IMR-90 (cell line): Measurements from ENCODE around the gene DENND1A. TPM values are rescaled to one million over a fixed set of nuclear protein-coding genes. Genes with fewer than 3 reads are reported as not detected.

Experiments used
- ATAC-seq: fragments of 200-7000 bp; cut with Tn5 transposase; 2 replicates; pipeline ENCODE4 v1.9.1; 2020; ENCODE audit warnings: low read depth, mild to moderate bottlenecking, moderate library complexity
- BruUV-seq: library from RNA; stranded (reverse); fragments of 400-500 nt; replicated peaks from 2 replicates; lab custom pipeline; 2021; lab: Mats Ljungman, UMichigan
- CTCF ChIA-PET: fragments of 300-600 bp; formaldehyde crosslinking; extraction: SDS; loops from one replicate; lab custom pipeline; 2021; ENCODE audit warnings: antibody characterized with exemption; lab: Yijun Ruan, JAX
- POLR2A ChIA-PET: fragments of 300-600 bp; sonication (Branson Sonifier 250); formaldehyde crosslinking; loops from one replicate; lab custom pipeline; 2022; ENCODE audit warnings: antibody characterized with exemption; ENCODE audit not compliant: unreplicated experiment; lab: Charles Lee
- DNase-seq: peaks from one replicate; pipeline ENCODE4 v3.0.0; 2013
- H2AFZ ChIP-seq: replicated peaks from 2 replicates; pipeline ENCODE3; 2013; ENCODE audit warnings: low read length, mild to moderate bottlenecking; ENCODE audit not compliant: poor library complexity
- H2AK5ac ChIP-seq: 2 replicates; pipeline ENCODE4 v1.6.1; 2013; ENCODE audit warnings: low read depth, low read length, inconsistent platforms
- H2AK9ac ChIP-seq: replicated peaks from 2 replicates; pipeline ENCODE3; 2013; ENCODE audit warnings: mild to moderate bottlenecking, low read depth, low read length, moderate library complexity; ENCODE audit not compliant: poor library complexity
- H2BK120ac ChIP-seq: 2 replicates; pipeline ENCODE4 v1.6.1; 2013; ENCODE audit warnings: low read depth, low read length, inconsistent platforms
- H2BK15ac ChIP-seq: 3 replicates; pipeline ENCODE4 v1.6.1; 2013; ENCODE audit warnings: low read depth, low read length, inconsistent platforms
- H2BK20ac ChIP-seq: 2 replicates; pipeline ENCODE4 v1.6.1; 2013; ENCODE audit warnings: low read depth, mild to moderate bottlenecking, inconsistent platforms, low read length, moderate library complexity
- H2BK5ac ChIP-seq: 2 replicates; pipeline ENCODE4 v1.6.1; 2013; ENCODE audit warnings: mild to moderate bottlenecking, low read depth, low read length, inconsistent platforms; ENCODE audit not compliant: poor library complexity, severe bottlenecking
- H3K14ac ChIP-seq: replicated peaks from 2 replicates; pipeline ENCODE4 v1.6.1; 2013; ENCODE audit warnings: low read depth, low read length, inconsistent platforms
- H3K18ac ChIP-seq: 2 replicates; pipeline ENCODE4 v1.6.1; 2013; ENCODE audit warnings: low read depth, low read length, control low read depth
- H3K23ac ChIP-seq: 2 replicates; pipeline ENCODE4 v1.6.1; 2013; ENCODE audit warnings: low read depth, low read length, inconsistent platforms
- H3K27ac ChIP-seq: 2 replicates; pipeline ENCODE4 v1.5.1; 2013; ENCODE audit warnings: mild to moderate bottlenecking, control low read depth, low read length; ENCODE audit not compliant: insufficient read depth
- H3K27me3 ChIP-seq: 2 replicates; pipeline ENCODE4 v1.6.1; 2013; ENCODE audit warnings: low read length; ENCODE audit not compliant: control insufficient read depth, insufficient read depth
- H3K36me3 ChIP-seq: 2 replicates; pipeline ENCODE4 v1.6.1; 2013; ENCODE audit warnings: low read length, mixed read lengths; ENCODE audit not compliant: control insufficient read depth, insufficient read depth
- H3K4ac ChIP-seq: 2 replicates; pipeline ENCODE4 v1.6.1; 2013; ENCODE audit warnings: low read depth, low read length, inconsistent platforms
- H3K4me1 ChIP-seq: 2 replicates; pipeline ENCODE4 v1.6.1; 2013; ENCODE audit warnings: low read length, mixed read lengths; ENCODE audit not compliant: control insufficient read depth, insufficient read depth
- H3K4me2 ChIP-seq: 2 replicates; pipeline ENCODE4 v1.6.1; 2013; ENCODE audit warnings: low read depth, mild to moderate bottlenecking, control low read depth, low read length, moderate library complexity
- H3K4me3 ChIP-seq: 2 replicates; pipeline ENCODE4 v1.5.1; 2013; ENCODE audit warnings: low read depth, mild to moderate bottlenecking, control low read depth, low read length, moderate library complexity; ENCODE audit not compliant: insufficient read depth
- H3K56ac ChIP-seq: 2 replicates; pipeline ENCODE4 v1.6.1; 2013; ENCODE audit warnings: low read length, inconsistent platforms; ENCODE audit not compliant: insufficient read depth; ENCODE audit errors: extremely low read depth
- H3K79me1 ChIP-seq, 2 experiments: 2 replicates each; pipeline ENCODE4 v1.6.1; 2013; ENCODE audit warnings: low read length in 2 of 2, inconsistent platforms in 1 of 2, low read depth in 1 of 2
- H3K9ac ChIP-seq: 2 replicates; pipeline ENCODE4 v1.6.1; 2013; ENCODE audit warnings: low read depth, low read length, control low read depth
- H3K9me1 ChIP-seq: 2 replicates; pipeline ENCODE4 v1.6.1; 2013; ENCODE audit warnings: low read length, inconsistent platforms; ENCODE audit not compliant: insufficient read depth
- H3K9me3 ChIP-seq: 2 replicates; pipeline ENCODE4 v1.6.1; 2013; ENCODE audit warnings: low read length; ENCODE audit not compliant: control insufficient read depth, insufficient read depth
- H4K20me1 ChIP-seq: 2 replicates; pipeline ENCODE4 v1.6.1; 2013; ENCODE audit warnings: low read length, inconsistent platforms; ENCODE audit not compliant: insufficient read depth
- H4K5ac ChIP-seq: 2 replicates; pipeline ENCODE4 v1.6.1; 2013; ENCODE audit warnings: mild to moderate bottlenecking, low read depth, low read length, control low read depth
- H4K8ac ChIP-seq, 2 experiments: 2 replicates each; pipeline ENCODE4 v1.6.1; 2013; ENCODE audit warnings: low read depth in 2 of 2, low read length in 2 of 2, control low read depth in 1 of 2, inconsistent platforms in 1 of 2
- H4K91ac ChIP-seq: 2 replicates; pipeline ENCODE4 v1.6.1; 2013; ENCODE audit warnings: low read depth, low read length, inconsistent platforms; ENCODE audit not compliant: insufficient read depth
- BHLHE40 ChIP-seq: fragments of 150-350 bp; IDR thresholded peaks from 2 replicates; pipeline ENCODE4 v1.6.1; 2016; ENCODE audit warnings: mild to moderate bottlenecking, low read depth, low read length
- CEBPB ChIP-seq: IDR thresholded peaks from 2 replicates; pipeline ENCODE4 v1.6.1; 2012; ENCODE audit warnings: low read depth, low read length, improper control_type of control experiment
- CHD1 ChIP-seq: IDR thresholded peaks from 2 replicates; pipeline ENCODE4 v1.6.1; 2012; ENCODE audit warnings: low read depth, low read length, improper control_type of control experiment
- CTCF ChIP-seq: conservative IDR thresholded peaks from 2 replicates; pipeline ENCODE4 v1.5.1; 2012; ENCODE audit warnings: mild to moderate bottlenecking, low read depth, low read length, improper control_type of control experiment
- ELK1 ChIP-seq: fragments of 150-350 bp; IDR thresholded peaks from 2 replicates; pipeline ENCODE4 v1.6.1; 2016; ENCODE audit warnings: low read depth, mild to moderate bottlenecking, low read length, moderate library complexity, borderline replicate concordance
- FOS ChIP-seq: fragments of 150-350 bp; IDR thresholded peaks from 2 replicates; pipeline ENCODE4 v1.6.1; 2016; ENCODE audit warnings: low read depth, low read length
- MAFK ChIP-seq: IDR thresholded peaks from 2 replicates; pipeline ENCODE4 v1.6.1; 2012; ENCODE audit warnings: low read depth, low read length, improper control_type of control experiment
- MAZ ChIP-seq: IDR thresholded peaks from 2 replicates; pipeline ENCODE4 v1.6.1; 2012; ENCODE audit warnings: low read depth, mild to moderate bottlenecking, low read length, improper control_type of control experiment, moderate library complexity, borderline replicate concordance
- MXI1 ChIP-seq: IDR thresholded peaks from 2 replicates; pipeline ENCODE4 v1.6.1; 2012; ENCODE audit warnings: low read depth, mild to moderate bottlenecking, low read length, moderate library complexity, borderline replicate concordance
- NFE2L2 ChIP-seq: fragments of 150-350 bp; IDR thresholded peaks from 2 replicates; pipeline ENCODE4 v1.6.1; 2016; ENCODE audit warnings: low read depth, mild to moderate bottlenecking, low read length
- POLR2A ChIP-seq: IDR thresholded peaks from 2 replicates; pipeline ENCODE4 v1.6.1; 2012; ENCODE audit warnings: mild to moderate bottlenecking, low read depth, low read length
- RAD21 ChIP-seq: IDR thresholded peaks from 2 replicates; pipeline ENCODE4 v1.6.1; 2012; ENCODE audit warnings: low read length, improper control_type of control experiment
- RCOR1 ChIP-seq: IDR thresholded peaks from 2 replicates; pipeline ENCODE4 v1.6.1; 2012; ENCODE audit warnings: mild to moderate bottlenecking, low read length, improper control_type of control experiment; ENCODE audit not compliant: insufficient replicate concordance
- RFX5 ChIP-seq: IDR thresholded peaks from 2 replicates; pipeline ENCODE4 v1.8.0; 2012; ENCODE audit warnings: low read depth, mild to moderate bottlenecking, low read length, moderate library complexity
- SMC3 ChIP-seq: fragments of 150-350 bp; IDR thresholded peaks from 2 replicates; pipeline ENCODE4 v1.6.1; 2016; ENCODE audit warnings: low read depth, mild to moderate bottlenecking, antibody characterized with exemption, low read length, moderate library complexity
- USF2 ChIP-seq: fragments of 150-350 bp; IDR thresholded peaks from 2 replicates; pipeline ENCODE4 v1.6.1; 2017; ENCODE audit warnings: mild to moderate bottlenecking, antibody characterized with exemption, low read length, low read depth
- whole genome bisulfite sequencing, 2 experiments: methylation state at CpG; one replicate each; pipeline versions ENCODE4 v1.1.5 to v1.1.7; 2013; ENCODE audit warnings: missing lambda C conversion rate in 2 of 2; ENCODE audit not compliant: insufficient read length in 1 of 2; ENCODE audit errors: extremely low coverage in 2 of 2; 5-methylcytosine and 5-hydroxymethylcytosine counted together
- dilution Hi-C: fragments of 300-500 bp; cut with HindIII; formaldehyde crosslinking; loops from one replicate; pipeline ENCODE4 v1.14.3; 2018; ENCODE audit warnings: low sequenced_read_pairs; ENCODE audit not compliant: unreplicated experiment
- in situ Hi-C: fragments of 300-500 bp; cut with MboI; formaldehyde crosslinking; loops from 3 replicates; pipeline ENCODE4 v1.14.3; 2019; ENCODE audit warnings: low sequenced_read_pairs, inconsistent platforms, mixed read lengths
- intact Hi-C: fragments of 100-400 bp; cut with micrococcal nuclease; formaldehyde crosslinking; loops from 2 replicates; pipeline ENCODE4 v1.10.0; 2022
- polyA plus RNA-seq, 3 experiments: library from polyadenylated mRNA; depleted of rRNA; stranded (reverse); fragments of >200 nt; gene quantifications; 2 replicates each; pipeline ENCODE4 v1.2.3, GENCODE V29; 2012; ENCODE audit warnings: low replicate concordance in 1 of 3
- total RNA-seq: library from RNA; depleted of rRNA; stranded (reverse); fragments of >200 nt; gene quantifications from 2 replicates; pipeline ENCODE4 v1.2.3, GENCODE V29; 2012

The DENND1A gene
- total and polyA plus RNA-seq, 2 of the 4 experiments (the other 2 are of a cell fraction), result 21.4 to 27.6 TPM

GRCh38 chr9:123410281-123410910 is 519.5 kb downstream of the DENND1A start:
- WGBS, 2 experiments, result 100% methylated on average over 1 of the region's 12 CpGs; no CpG with 5 or more reads in 1 of the 2 experiments
- Histone ChIP-seq H3K79me1 (no peaks in the 10 kb centered on the region), H3K56ac (no peak overlapping the region), H2AK5ac (no peak overlapping the region), H3K36me3 (no peaks in the 10 kb centered on the region), H3K23ac (no peak overlapping the region), H3K9me3 (no peaks in the 10 kb centered on the region), H2BK5ac (no peak overlapping the region), H3K27me3 (no peaks in the 10 kb centered on the region), H3K9ac (no peak overlapping the region), H3K4ac (no peak overlapping the region), H4K91ac (no peak overlapping the region), H3K27ac (no peak overlapping the region), H3K4me2 (no peak overlapping the region), H2BK15ac (no peak overlapping the region), H2BK20ac (no peak overlapping the region), H3K4me1 (no peaks in the 10 kb centered on the region; the same call in 1 of the 2 replicates), H2AFZ (no peak overlapping the region), H2AK9ac (no peak overlapping the region), H4K8ac (no peak overlapping the region), H3K9me1 (peaks cover 5% of the 10 kb centered on the region), H3K18ac (no peak overlapping the region), H3K4me3 (no peak overlapping the region), H4K5ac (no peak overlapping the region), H2BK120ac (no peak overlapping the region), H3K14ac (no peak overlapping the region), H4K20me1 (no peaks in the 10 kb centered on the region; the same call in 1 of the 2 replicates)
- intact Hi-C loops (no loop called here), in situ Hi-C loops (no loop called here), dilution Hi-C loops (no loop called here)
- ChIA-PET POLR2A (no interaction called here), CTCF (no interaction called here)
- TF ChIP-seq MXI1 (no peak), SMC3 (no peak), MAZ (no peak), POLR2A (no peak), USF2 (no peak), RCOR1 (no peak), ELK1 (no peak), MAFK (no peak), FOS (no peak), CEBPB (no peak), BHLHE40 (no peak), RFX5 (no peak), RAD21 (no peak), CHD1 (no peak), NFE2L2 (no peak), CTCF (no peak)
- no peak for ATAC-seq
- no peak for DNase-seq
- BruUV-seq, result no TSS peak
